Esophagus muscularis mucosa (tissue), 4 donors: Measurements from ENCODE around the gene OR5AN1. TPM values are rescaled to one million over a fixed set of nuclear protein-coding genes. Genes with fewer than 3 reads are reported as not detected.

ENCODE experiments used
- DNase-seq: peaks from one replicate; pipeline ENCODE4 v3.0.0-alpha.2; 2017; ENCODE audit errors: extremely low spot score
- H3K27ac ChIP-seq, 4 donors: fragments of 200-600 bp; sonication (generic); replicated peaks in 1 of 4; 1 replicate in 3 of 4; 2 replicates in 1 of 4; pipeline ENCODE4 v1.5.1; 2016 to 2019; ENCODE audit warnings: mild to moderate bottlenecking in 1 of 4
- H3K27me3 ChIP-seq, 4 donors: fragments of 200-600 bp; sonication (generic); one replicate each; pipeline versions ENCODE4 v1.5.1 to v1.6.0; 2016 to 2019
- H3K36me3 ChIP-seq, 4 donors: fragments of 200-600 bp; sonication (generic); one replicate each; pipeline ENCODE4 v1.5.1; 2016 to 2019
- H3K4me1 ChIP-seq, 4 donors: fragments of 200-600 bp; sonication (generic); one replicate each; pipeline ENCODE4 v1.5.1; 2016 to 2019
- H3K4me3 ChIP-seq, 4 donors: fragments of 200-600 bp; sonication (generic); 1 replicate in 2 of 4; 2 replicates in 2 of 4; pipeline ENCODE4 v1.5.1; 2016 to 2019; ENCODE audit warnings: mild to moderate bottlenecking in 4 of 4, moderate library complexity in 1 of 4
- H3K9me3 ChIP-seq, 4 donors: fragments of 200-600 bp; sonication (generic); 1 replicate in 3 of 4; 2 replicates in 1 of 4; pipeline ENCODE4 v1.5.1; 2016 to 2019
- CTCF ChIP-seq, 3 experiments: fragments of 200-600 bp in 2 of 3; fragments of 450-650 bp in 1 of 3; sonication (generic) in 2 of 3; IDR thresholded peaks; one replicate each; pipeline ENCODE4 v1.5.1; 2017 to 2019; ENCODE audit warnings: antibody characterized with exemption in 3 of 3, mild to moderate bottlenecking in 2 of 3, moderate library complexity in 1 of 3
- EP300 ChIP-seq: sonication (generic); formaldehyde crosslinking; IDR thresholded peaks from one replicate; pipeline ENCODE4 v1.6.1; 2017; ENCODE audit warnings: antibody characterized with exemption
- POLR2A ChIP-seq: fragments of 450-650 bp; IDR thresholded peaks from one replicate; pipeline ENCODE4 v1.6.1; 2017; ENCODE audit warnings: antibody characterized with exemption, moderate library complexity, mild to moderate bottlenecking, low read depth
- POLR2AphosphoS5 ChIP-seq, 2 donors: sonication (generic); formaldehyde crosslinking; IDR thresholded peaks; one replicate each; pipeline ENCODE4 v1.6.1; 2017; ENCODE audit warnings: antibody characterized with exemption in 2 of 2
- WGBS: methylation state at CpG from one replicate; pipeline ENCODE4 v1.1.5; 2018; 5-methylcytosine and 5-hydroxymethylcytosine counted together
- intact Hi-C: fragments of 100-400 bp; cut with DNase I; formaldehyde crosslinking; loops from one replicate; pipeline ENCODE4 v1.15.1; 2023
- total RNA-seq, 4 donors: library from RNA; depleted of rRNA; stranded (reverse); fragments of >200 nt; gene quantifications; one replicate each; pipeline versions ENCODE4 v1.1.0 to v1.2.1, GENCODE V29; 2016

OR5AN1 gene
- total RNA-seq, 4 donors from 2014 or later = not detected

GRCh38 chr11:59380263-59381059 is 21.8 kb downstream of the OR5AN1 start:
- TF ChIP-seq POLR2AphosphoS5 (IDR thresholded peaks at IDR 0.05) = no peak
- TF ChIP-seq CTCF (IDR thresholded peaks at IDR 0.05) = no peak
- no peak for TF ChIP-seq POLR2A
- no peak for TF ChIP-seq EP300
- DNase-seq = no peak
- no peak overlapping the region for H3K27ac ChIP-seq
- H3K36me3 ChIP-seq = no peaks in the 10 kb centered on the region
- intact Hi-C loops = no loop called here
- H3K9me3 ChIP-seq = no peaks in the 10 kb centered on the region
- H3K27me3 ChIP-seq = no peaks in the 10 kb centered on the region
- H3K4me1 ChIP-seq = no peaks in the 10 kb centered on the region
- H3K4me3 ChIP-seq = no peak overlapping the region
- 56% methylated on average over 2 of the region's 2 CpGs for WGBS

- no peak overlapping the region for H3K4me3 ChIP-seq
- no peak for DNase-seq
- intact Hi-C loops = no loop called here
- no peaks in the 10 kb centered on the region for H3K27me3 ChIP-seq
- peaks cover 0 to under 1% (median 0%) of the 10 kb centered on the region in 4 donors for H3K9me3 ChIP-seq
- H3K4me1 ChIP-seq = no peaks in the 10 kb centered on the region
- H3K36me3 ChIP-seq = no peaks in the 10 kb centered on the region
- no peak overlapping the region for H3K27ac ChIP-seq
- TF ChIP-seq EP300 (no peak), POLR2A (no peak)
Observed at GRCh38 chr11:59394186-59394585, 35.5 kb downstream of the OR5AN1 start.

GRCh38 chr11:59400461-59401261 is 42.0 kb downstream of the OR5AN1 start:
- no peaks in the 10 kb centered on the region for H3K36me3 ChIP-seq
- intact Hi-C loops = no loop called here
- whole genome bisulfite sequencing = 77% methylated on average over 3 of the region's 3 CpGs
- H3K27me3 ChIP-seq = no peaks in the 10 kb centered on the region
- H3K4me1 ChIP-seq = no peaks in the 10 kb centered on the region
- peaks cover 0 to 4% (median 0%) of the 10 kb centered on the region in 4 donors for H3K9me3 ChIP-seq
- H3K27ac ChIP-seq = no peak overlapping the region
- TF ChIP-seq CTCF (IDR thresholded peaks at IDR 0.05) = no peak
- TF ChIP-seq EP300 = no peak
- TF ChIP-seq POLR2AphosphoS5 (IDR thresholded peaks at IDR 0.05) = no peak
- no peak for TF ChIP-seq POLR2A
- DNase-seq = no peak
- H3K4me3 ChIP-seq = no peak overlapping the region

GRCh38 chr11:59401262-59401552 is 42.5 kb downstream of the OR5AN1 start:
- H3K36me3 ChIP-seq = no peaks in the 10 kb centered on the region
- TF ChIP-seq POLR2AphosphoS5 (IDR thresholded peaks at IDR 0.05) (no peak), EP300 (no peak), POLR2A (no peak), CTCF (IDR thresholded peaks at IDR 0.05) (no peak)
- no peak for DNase-seq
- H3K4me3 ChIP-seq = no peak overlapping the region
- H3K27me3 ChIP-seq = no peaks in the 10 kb centered on the region
- intact Hi-C loops = no loop called here
- no peaks in the 10 kb centered on the region for H3K4me1 ChIP-seq
- H3K9me3 ChIP-seq = peaks cover 0 to 4% (median 0%) of the 10 kb centered on the region in 4 donors
- H3K27ac ChIP-seq = no peak overlapping the region
- WGBS = 50% methylated on average over 2 of the region's 2 CpGs

GRCh38 chr11:59403546-59403945 is 44.9 kb downstream of the OR5AN1 start:
- no peak for DNase-seq
- intact Hi-C loops = no loop called here
- H3K27me3 ChIP-seq = no peaks in the 10 kb centered on the region
- no peaks in the 10 kb centered on the region for H3K4me1 ChIP-seq
- H3K36me3 ChIP-seq = no peaks in the 10 kb centered on the region
- H3K9me3 ChIP-seq = peaks cover 0 to 8% (median 0%) of the 10 kb centered on the region in 4 donors
- no peak overlapping the region for H3K4me3 ChIP-seq
- no peak overlapping the region for H3K27ac ChIP-seq
- TF ChIP-seq EP300 = no peak
- no peak for TF ChIP-seq POLR2AphosphoS5 (IDR thresholded peaks at IDR 0.05)
- TF ChIP-seq CTCF (IDR thresholded peaks at IDR 0.05) = no peak
- no peak for TF ChIP-seq POLR2A
